ENCODE results near the gene VASH2. TPM values are rescaled to one million over a fixed set of nuclear protein-coding genes. Genes with fewer than 3 reads are reported as not detected.
A peak's percentile ranks its signal among the peaks of the same experiment; 100 is the strongest.

Gene VASH2
- total and polyA plus RNA-seq, 5 donors from 2014 or later = 0.25 to 1.7 (median 0.40) TPM

GRCh38 chr1:212952641-212952976 lies 2.3 kb downstream of the VASH2 start:
- Histone ChIP-seq H3K27ac (ENCODE audit: insufficient read depth, low read length, poor library complexity, severe bottlenecking) (no peak overlapping the region), H3K4me1 (ENCODE audit: control insufficient read depth, insufficient read depth, low read length, poor library complexity, severe bottlenecking) (peaks cover 11% of the 10 kb centered on the region), H3K9me3 (ENCODE audit: control insufficient read depth in 2 of 2, low read length in 2 of 2) (no peaks in the 10 kb centered on the region), H3K36me3 (ENCODE audit: control insufficient read depth, insufficient read depth, low read length) (no peaks in the 10 kb centered on the region), H3K4me3 (ENCODE audit: low read depth, low read length) (no peak overlapping the region), H3K27me3 (ENCODE audit: control insufficient read depth, insufficient read depth, low read length) (peaks cover 4% of the 10 kb centered on the region)
- DNase-seq = no peak
- Mint-ChIP-seq H3K4me1 (peaks cover 0 to 18% (median 7%) of the 10 kb centered on the region in 4 donors), H3K9me3 (peaks cover 0 to 7% (median 0%) of the 10 kb centered on the region in 7 donors), H3K4me3 (peak overlapping the region in 2 of 4 donors; percentile 52 to 84), H3K27ac (no peak overlapping the region), H3K27me3 (peaks cover 50% of the 10 kb centered on the region), H3K36me3 (no peaks in the 10 kb centered on the region)
- ATAC-seq (ENCODE audit: low read depth in 2 of 2) = no peak

DNA sequence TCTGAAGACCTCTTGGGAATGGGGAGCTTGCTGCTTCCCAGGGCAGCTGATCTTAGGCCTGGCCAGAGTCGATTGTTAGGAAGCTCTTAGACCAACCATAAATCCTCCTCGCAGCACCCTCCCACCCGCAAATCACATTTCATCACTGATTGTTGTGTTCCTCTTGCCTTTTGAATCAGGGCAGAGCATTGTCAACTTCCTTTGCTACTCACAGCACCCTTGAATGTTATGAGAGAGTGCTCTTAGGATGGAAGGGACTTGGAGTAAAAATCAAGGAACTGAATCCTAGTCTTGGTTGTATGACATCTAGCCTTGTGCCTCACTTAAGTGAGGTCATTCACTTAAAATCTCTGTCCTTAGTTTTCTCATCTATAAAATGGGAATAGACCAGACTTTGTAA lies 3.0 kb downstream of the VASH2 start:
- Mint-ChIP-seq H3K4me1 (peaks cover 0 to 18% (median 7%) of the 10 kb centered on the region in 4 donors), H3K36me3 (no peaks in the 10 kb centered on the region), H3K27me3 (peaks cover 50% of the 10 kb centered on the region), H3K9me3 (peaks cover 0 to 6% (median 0%) of the 10 kb centered on the region in 7 donors), H3K27ac (no peak overlapping the region), H3K4me3 (no peak overlapping the region)
- Histone ChIP-seq H3K4me3 (ENCODE audit: low read depth, low read length) (no peak overlapping the region), H3K4me1 (ENCODE audit: control insufficient read depth, insufficient read depth, low read length, poor library complexity, severe bottlenecking) (peaks cover 11% of the 10 kb centered on the region), H3K27ac (ENCODE audit: insufficient read depth, low read length, poor library complexity, severe bottlenecking) (no peak overlapping the region), H3K36me3 (ENCODE audit: control insufficient read depth, insufficient read depth, low read length) (no peaks in the 10 kb centered on the region), H3K9me3 (ENCODE audit: control insufficient read depth in 2 of 2, low read length in 2 of 2) (no peaks in the 10 kb centered on the region), H3K27me3 (ENCODE audit: control insufficient read depth, insufficient read depth, low read length) (peaks cover 4% of the 10 kb centered on the region)
- ATAC-seq (ENCODE audit: low read depth in 2 of 2) (no peak), DNase-seq (no peak)

DNA sequence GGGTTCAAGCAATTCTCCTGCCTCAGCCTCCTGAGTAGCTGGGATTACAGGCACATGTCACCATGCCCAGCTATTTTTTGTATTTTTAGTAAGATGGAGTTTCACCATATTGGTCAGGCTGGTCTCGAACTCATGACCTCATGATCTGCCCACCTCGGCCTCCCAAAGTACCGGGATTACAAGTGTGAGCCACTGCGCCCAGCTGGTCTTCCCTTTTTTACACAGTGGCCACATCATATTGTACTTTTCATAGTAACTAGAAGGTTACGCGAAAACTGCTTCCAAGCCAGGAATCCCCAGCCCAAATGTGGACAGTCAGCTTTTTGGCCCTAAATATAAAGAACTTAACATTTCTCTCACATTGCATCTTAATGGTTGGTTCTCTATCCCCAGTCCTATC lies 4.2 kb downstream of the VASH2 start:
- Mint-ChIP-seq H3K9me3 (peaks cover 0 to 1% (median 0%) of the 10 kb centered on the region in 7 donors), H3K36me3 (no peaks in the 10 kb centered on the region), H3K27me3 (peaks cover 41% of the 10 kb centered on the region), H3K27ac (no peak overlapping the region), H3K4me1 (peaks cover 0 to 18% (median 7%) of the 10 kb centered on the region in 4 donors), H3K4me3 (peak overlapping the region in 1 of 4 donors; percentile 55)
- Histone ChIP-seq H3K4me3 (ENCODE audit: low read depth, low read length) (no peak overlapping the region), H3K36me3 (ENCODE audit: control insufficient read depth, insufficient read depth, low read length) (no peaks in the 10 kb centered on the region), H3K27ac (ENCODE audit: insufficient read depth, low read length, poor library complexity, severe bottlenecking) (no peak overlapping the region), H3K27me3 (ENCODE audit: control insufficient read depth, insufficient read depth, low read length) (peaks cover 4% of the 10 kb centered on the region), H3K9me3 (ENCODE audit: control insufficient read depth in 2 of 2, low read length in 2 of 2) (no peaks in the 10 kb centered on the region), H3K4me1 (ENCODE audit: control insufficient read depth, insufficient read depth, low read length, poor library complexity, severe bottlenecking) (peaks cover 11% of the 10 kb centered on the region)
- ATAC-seq (ENCODE audit: low read depth in 2 of 2) (no peak), DNase-seq (no peak)

- Histone ChIP-seq H3K27ac (ENCODE audit: insufficient read depth, low read length, poor library complexity, severe bottlenecking) (no peak overlapping the region), H3K4me1 (ENCODE audit: control insufficient read depth, insufficient read depth, low read length, poor library complexity, severe bottlenecking) (peaks cover 8% of the 10 kb centered on the region), H3K27me3 (ENCODE audit: control insufficient read depth, insufficient read depth, low read length) (peaks cover 4% of the 10 kb centered on the region), H3K4me3 (ENCODE audit: low read depth, low read length) (no peak overlapping the region), H3K9me3 (ENCODE audit: control insufficient read depth in 2 of 2, low read length in 2 of 2) (no peaks in the 10 kb centered on the region), H3K36me3 (ENCODE audit: control insufficient read depth, insufficient read depth, low read length) (no peaks in the 10 kb centered on the region)
- H3K36me3 Mint-ChIP-seq = no peaks in the 10 kb centered on the region
- peaks cover 0 to 1% (median 0%) of the 10 kb centered on the region in 7 donors for H3K9me3 Mint-ChIP-seq
- H3K27ac Mint-ChIP-seq = no peak overlapping the region
- H3K4me1 Mint-ChIP-seq = peaks cover 0 to 14% (median 6%) of the 10 kb centered on the region in 4 donors
- H3K4me3 Mint-ChIP-seq = no peak overlapping the region
- peaks cover 41% of the 10 kb centered on the region for H3K27me3 Mint-ChIP-seq
- no peak for ATAC-seq (ENCODE audit: low read depth in 2 of 2)
- DNase-seq = no peak
Observed at GRCh38 chr1:212955098-212955497, 4.8 kb downstream of the VASH2 start.

GRCh38 chr1:212955961-212956620 lies 5.8 kb downstream of the VASH2 start:
- Mint-ChIP-seq H3K9me3 (peaks cover 0 to 1% (median 0%) of the 10 kb centered on the region in 7 donors), H3K4me3 (peak overlapping the region in 2 of 4 donors; percentile 1 to 44), H3K36me3 (no peaks in the 10 kb centered on the region), H3K27me3 (peaks cover 32% of the 10 kb centered on the region), H3K4me1 (peaks cover 0 to 8% (median 4%) of the 10 kb centered on the region in 4 donors), H3K27ac (peak overlapping the region in 1 of 3 donors; percentile 86)
- ATAC-seq (ENCODE audit: low read depth in 2 of 2) (no peak), DNase-seq (no peak)
- Histone ChIP-seq H3K27ac (ENCODE audit: insufficient read depth, low read length, poor library complexity, severe bottlenecking) (no peak overlapping the region), H3K27me3 (ENCODE audit: control insufficient read depth, insufficient read depth, low read length) (peaks cover 4% of the 10 kb centered on the region), H3K36me3 (ENCODE audit: control insufficient read depth, insufficient read depth, low read length) (no peaks in the 10 kb centered on the region), H3K4me3 (ENCODE audit: low read depth, low read length) (no peak overlapping the region), H3K4me1 (ENCODE audit: control insufficient read depth, insufficient read depth, low read length, poor library complexity, severe bottlenecking) (peaks cover under 1% of the 10 kb centered on the region), H3K9me3 (ENCODE audit: control insufficient read depth in 2 of 2, low read length in 2 of 2) (no peaks in the 10 kb centered on the region)

DNA sequence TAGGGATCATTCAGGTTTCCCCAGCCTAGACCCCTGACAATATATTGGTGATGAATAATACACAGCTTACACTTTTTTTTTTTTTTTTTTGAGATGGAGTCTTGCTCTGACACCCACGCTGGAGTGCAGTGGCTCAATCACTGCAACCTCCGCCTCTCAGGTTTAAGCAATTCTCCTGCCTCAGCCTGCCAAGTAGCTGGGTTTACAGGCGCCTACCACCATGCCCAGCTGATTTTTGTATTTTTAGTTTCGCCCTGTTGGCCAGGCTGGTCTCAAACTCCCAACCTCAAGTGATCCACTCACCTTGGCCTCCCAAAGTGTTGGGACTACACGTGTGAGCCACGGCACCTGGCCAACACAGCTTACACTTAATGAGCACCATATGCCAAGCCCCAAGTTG lies 7.2 kb downstream of the VASH2 start:
- H3K27me3 ChIP-seq (ENCODE audit: control insufficient read depth, insufficient read depth, low read length) = no peaks in the 10 kb centered on the region
- Mint-ChIP-seq H3K9me3 (peaks cover 0 to 1% (median 0%) of the 10 kb centered on the region in 7 donors), H3K4me3 (no peak overlapping the region), H3K27ac (no peak overlapping the region), H3K36me3 (no peaks in the 10 kb centered on the region), H3K27me3 (peaks cover 28% of the 10 kb centered on the region), H3K4me1 (peaks cover 0 to 5% (median 0%) of the 10 kb centered on the region in 4 donors)
- H3K4me3 ChIP-seq (ENCODE audit: low read depth, low read length) = no peak overlapping the region
- H3K4me1 ChIP-seq (ENCODE audit: control insufficient read depth, insufficient read depth, low read length, poor library complexity, severe bottlenecking) = no peaks in the 10 kb centered on the region
- no peaks in the 10 kb centered on the region for H3K9me3 ChIP-seq (ENCODE audit: control insufficient read depth in 2 of 2, low read length in 2 of 2)
- no peak for DNase-seq
- H3K36me3 ChIP-seq (ENCODE audit: control insufficient read depth, insufficient read depth, low read length) = no peaks in the 10 kb centered on the region
- no peak for ATAC-seq (ENCODE audit: low read depth in 2 of 2)
- no peak overlapping the region for H3K27ac ChIP-seq (ENCODE audit: insufficient read depth, low read length, poor library complexity, severe bottlenecking)

DNA sequence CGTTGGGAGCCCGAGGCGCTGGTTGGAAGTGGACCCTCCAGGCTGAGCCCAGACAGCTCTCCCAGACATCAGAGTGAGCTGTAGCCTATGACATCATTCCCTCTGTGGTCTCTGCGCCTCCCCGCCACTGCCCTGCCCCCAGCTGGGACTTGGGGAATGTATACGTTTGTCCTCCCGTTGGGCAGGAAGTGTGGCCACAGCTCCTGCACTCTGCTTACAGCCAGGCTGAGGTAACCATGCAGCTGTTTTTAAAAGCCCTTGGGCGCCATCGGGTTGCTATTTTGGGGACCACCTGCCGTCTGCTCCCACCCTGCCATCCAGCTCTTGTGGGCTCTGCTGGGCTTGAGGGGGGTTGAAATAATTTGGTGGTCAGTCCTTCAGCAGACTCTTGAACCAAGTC lies 7.8 kb downstream of the VASH2 start:
- Mint-ChIP-seq H3K4me3 (no peak overlapping the region), H3K27me3 (peaks cover 21% of the 10 kb centered on the region), H3K36me3 (no peaks in the 10 kb centered on the region), H3K9me3 (peaks cover 0 to 1% (median 0%) of the 10 kb centered on the region in 7 donors), H3K4me1 (peaks cover 0 to 5% (median 0%) of the 10 kb centered on the region in 4 donors), H3K27ac (no peak overlapping the region)
- Histone ChIP-seq H3K9me3 (ENCODE audit: control insufficient read depth in 2 of 2, low read length in 2 of 2) (no peaks in the 10 kb centered on the region), H3K4me3 (ENCODE audit: low read depth, low read length) (no peak overlapping the region), H3K27me3 (ENCODE audit: control insufficient read depth, insufficient read depth, low read length) (no peaks in the 10 kb centered on the region), H3K27ac (ENCODE audit: insufficient read depth, low read length, poor library complexity, severe bottlenecking) (no peak overlapping the region), H3K4me1 (ENCODE audit: control insufficient read depth, insufficient read depth, low read length, poor library complexity, severe bottlenecking) (no peaks in the 10 kb centered on the region), H3K36me3 (ENCODE audit: control insufficient read depth, insufficient read depth, low read length) (no peaks in the 10 kb centered on the region)
- ATAC-seq (ENCODE audit: low read depth in 2 of 2) (no peak), DNase-seq (no peak)

Measured in CD4-positive, CD25-positive, alpha-beta regulatory T cell (primary cell).